Measurements from ENCODE around the gene MTNR1A. TPM values are rescaled to one million over a fixed set of nuclear protein-coding genes. Genes with fewer than 3 reads are reported as not detected.

MTNR1A gene
- total and polyA plus RNA-seq, 9 of the 15 experiments (the other 6 are each of a cell fraction or from before 2014, with no cell fraction given) = 0.09 to 0.12 (median 0.10) TPM; not detected in 5

GRCh38 chr4:186485150-186485549 lies 70.2 kb downstream of the MTNR1A start (continued):
- TF ChIP-seq GABPB1 (CRISPR knock-in tag; IDR thresholded peaks at IDR 0.05) = no peak
- no peak for TF ChIP-seq ZBTB26 (CRISPR knock-in tag; IDR thresholded peaks at IDR 0.05)
- no peak for TF ChIP-seq ZFP1 (CRISPR knock-in tag; IDR thresholded peaks at IDR 0.05)
- TF ChIP-seq SMAD3 (CRISPR knock-in tag; conservative IDR thresholded peaks at IDR 0.05) = no peak
- TF ChIP-seq BRD4 (IDR thresholded peaks at IDR 0.05) = no peak
- no peak for TF ChIP-seq SRSF7 (optimal IDR thresholded peaks at IDR 0.05; ENCODE audit: low read depth, low read length)

- CTCF ChIA-PET (ENCODE audit: low intra/inter-chr PET ratio) = no interaction called here
- intact Hi-C loops (cut with micrococcal nuclease) = no loop called here
Measured at GRCh38 chr4:186483656-186484055, 71.7 kb downstream of the MTNR1A start.

More at GRCh38 chr4:186483656-186484055, 71.7 kb downstream of the MTNR1A start:
- DNase-seq (ENCODE audit: extremely low read depth in 1 of 4, low spot score in 3 of 4) (no peak), FAIRE-seq (no peak), ATAC-seq (no peak)
- Histone ChIP-seq H3K9ac (ENCODE audit: insufficient read depth in 1 of 2, low read depth in 2 of 2, low read length in 2 of 2) (no peak overlapping the region), H3K9me3 (replicated peaks; ENCODE audit: control insufficient read depth, insufficient read depth, low read depth, low read length) (no peaks in the 10 kb centered on the region), H3K4me3 (no peak overlapping the region), H2AFZ (ENCODE audit: low read depth, low read length) (no peak overlapping the region), H3K9me1 (ENCODE audit: control insufficient read depth, insufficient read depth, low read length) (no peaks in the 10 kb centered on the region), H3K4me2 (ENCODE audit: insufficient read depth, low read length) (no peak overlapping the region), H4K20me1 (replicated peaks; ENCODE audit: control insufficient read depth, insufficient read depth, low read length) (no peaks in the 10 kb centered on the region), H3K4me1 (replicated peaks in 1 of 2; ENCODE audit: control insufficient read depth in 2 of 2, insufficient read depth in 2 of 2, low read length in 2 of 2) (peaks cover 0 to 3% of the 10 kb centered on the region in 2 experiments; a peak in 2 of 5 replicates), H3K27ac (ENCODE audit: extremely low read depth, low read depth, low read length) (no peak overlapping the region), H3K27me3 (ENCODE audit: control insufficient read depth in 2 of 2, insufficient read depth in 2 of 2, low read length in 2 of 2) (no peaks in the 10 kb centered on the region), H3K79me2 (ENCODE audit: control insufficient read depth, insufficient read depth, low read length) (0 out of 3 replicates have a peak, but pooled peaks cover 4% of the 10 kb centered on the region), H3K36me3 (ENCODE audit: control insufficient read depth, insufficient read depth, low read length) (no peaks in the 10 kb centered on the region)
- POLR2A ChIA-PET = no interaction called here
- WGBS (ENCODE audit: insufficient coverage, low coverage, missing lambda C conversion rate) = 82% methylated on average over 11 of the region's 16 CpGs
- no TSS peak for BruUV-seq (replicated peaks)
- no peak for TF ChIP-seq NBN (IDR thresholded peaks at IDR 0.05; ENCODE audit: low read depth)
- TF ChIP-seq POLR2G (IDR thresholded peaks at IDR 0.05; ENCODE audit: low read depth, low read length) = 0 out of 2 replicates have a peak, but pooled peaks have one; percentile 32
- TF ChIP-seq CUX1 (CRISPR knock-in tag; IDR thresholded peaks at IDR 0.05) = no peak
- no peak for TF ChIP-seq KAT8 (IDR thresholded peaks at IDR 0.05; ENCODE audit: low read depth)
- TF ChIP-seq RBFOX2 (IDR thresholded peaks at IDR 0.05; ENCODE audit: low read depth, low read length) = 0 out of 2 replicates have a peak, but pooled peaks have one; percentile 14
- no peak for TF ChIP-seq PTRF (tag; IDR thresholded peaks at IDR 0.05)
- no peak for TF ChIP-seq PRMT5 (CRISPR knock-in tag; IDR thresholded peaks at IDR 0.05)
- in situ Hi-C loops (cut with MboI) = no loop called here
